ENCODE data around the gene TMX3.

- no peak for TF ChIP-seq POLR2A (IDR thresholded peaks at IDR 0.05)
- no peak for TF ChIP-seq CTCF (IDR thresholded peaks at IDR 0.05)
These were observed 18.8 kb upstream of the TMX3 start for GRCh38 chr18:68733707-68734106.
